GM19468 (cell line): ENCODE results near the gene ACTR6.
"Not testable (repeated sequence)": the region's sequence is repeated elsewhere in the genome, so short reads cannot be mapped to it uniquely, and the experiment has no call there.

Source experiments
- ATAC-seq: cut with Tn5 transposase; IDR thresholded peaks from one replicate; pipeline ENCODE4 v1.9.1; 2021; ENCODE audit warnings: mild to moderate bottlenecking, moderate library complexity, moderate number of reproducible peaks; ENCODE audit not compliant: unreplicated experiment; ENCODE audit errors: extremely low read depth

The ACTR6 gene

DNA sequence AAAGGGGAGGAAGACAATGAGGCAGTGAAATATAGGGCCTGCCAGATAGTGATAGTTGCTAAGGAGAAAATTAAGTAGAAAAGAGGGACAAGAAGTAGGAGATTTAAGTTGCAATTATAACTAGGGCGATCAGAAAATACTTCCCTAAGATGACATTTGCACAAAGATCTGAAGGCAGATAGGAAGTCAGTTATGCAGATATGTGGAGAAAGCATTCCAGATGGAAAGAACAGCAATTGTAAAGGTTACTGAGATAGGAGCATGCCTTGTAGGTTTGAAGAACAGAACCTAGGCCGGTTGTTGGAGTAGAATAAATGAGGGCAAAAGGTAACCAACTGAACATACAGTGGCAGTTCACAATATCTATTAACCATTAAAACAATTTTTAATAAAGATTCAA lies 21.4 kb upstream of the ACTR6 start:
- ATAC-seq: no peak

- no peak for ATAC-seq
Observed at GRCh38 chr12:100184549-100185145, 16.0 kb upstream of the ACTR6 start.

DNA sequence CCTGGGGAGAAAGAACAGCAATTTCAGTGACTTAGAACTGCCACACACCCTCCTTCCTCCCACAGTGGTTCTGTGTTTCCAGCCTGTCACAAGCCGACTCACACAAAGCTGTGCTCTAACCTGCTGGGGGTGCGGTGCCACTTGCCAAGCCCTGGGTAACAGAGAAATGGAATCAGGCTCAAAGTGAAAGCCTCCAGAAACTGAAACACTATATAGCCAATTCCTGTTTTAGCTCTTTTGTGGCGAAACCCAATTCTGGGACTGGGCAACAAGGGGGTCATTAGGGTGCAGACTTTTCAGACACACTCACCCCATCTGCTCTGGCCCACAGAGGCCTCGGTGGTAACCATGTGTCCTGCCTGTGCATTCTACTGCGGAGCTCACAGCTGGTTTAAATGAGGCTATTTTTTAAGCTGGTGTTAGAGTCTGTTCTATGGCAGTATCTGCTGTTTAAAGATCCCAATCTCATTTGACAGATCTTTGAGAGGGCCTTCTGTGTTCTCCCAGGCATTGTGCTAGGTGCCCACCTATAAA lies 15.2 kb upstream of the ACTR6 start:
- ATAC-seq: peak; percentile 77

DNA sequence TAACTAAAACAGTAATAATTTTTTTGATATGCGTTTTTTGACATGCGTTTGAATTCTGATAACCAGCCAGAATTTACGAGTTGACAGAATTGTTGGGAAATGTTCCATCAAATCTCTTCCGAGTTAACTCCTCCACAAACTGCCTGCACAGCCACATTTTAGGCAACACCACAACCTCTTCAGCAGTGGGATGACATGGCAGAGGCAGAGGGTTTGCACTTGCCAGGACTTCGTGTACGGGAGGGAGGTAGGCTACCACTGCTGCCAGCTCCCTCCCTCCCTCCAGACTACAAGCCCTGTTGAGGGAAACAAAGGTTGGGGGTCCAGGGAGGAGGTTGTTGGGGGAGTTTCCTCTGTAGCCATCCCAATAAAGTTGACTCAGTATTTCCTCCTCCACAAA lies 14.5 kb upstream of the ACTR6 start:
- ATAC-seq: no peak

DNA sequence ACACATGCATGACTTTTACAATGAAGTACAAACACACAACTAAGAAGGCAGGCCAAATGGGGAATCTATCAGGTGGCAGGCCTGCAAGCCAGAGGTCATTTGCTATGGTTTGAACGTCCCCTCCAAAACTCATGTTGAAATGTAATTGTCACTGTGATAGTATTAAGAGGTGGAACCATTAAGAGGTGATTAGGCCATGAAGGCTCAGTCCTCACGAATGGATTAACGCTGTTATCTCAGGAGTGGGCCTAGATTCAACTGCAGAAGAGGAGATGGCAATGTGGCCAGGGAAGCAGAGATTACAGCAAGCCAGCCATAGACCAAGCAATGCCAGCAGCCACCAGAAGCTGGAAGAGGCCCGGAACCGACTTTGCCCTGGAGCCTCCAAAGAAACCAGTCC lies 13.5 kb upstream of the ACTR6 start:
- no peak for ATAC-seq

GRCh38 chr12:100187857-100188519 lies 12.6 kb upstream of the ACTR6 start:
- ATAC-seq: no peak

GRCh38 chr12:100188888-100189635 lies 11.6 kb upstream of the ACTR6 start:
- ATAC-seq: not testable (repeated sequence)

DNA sequence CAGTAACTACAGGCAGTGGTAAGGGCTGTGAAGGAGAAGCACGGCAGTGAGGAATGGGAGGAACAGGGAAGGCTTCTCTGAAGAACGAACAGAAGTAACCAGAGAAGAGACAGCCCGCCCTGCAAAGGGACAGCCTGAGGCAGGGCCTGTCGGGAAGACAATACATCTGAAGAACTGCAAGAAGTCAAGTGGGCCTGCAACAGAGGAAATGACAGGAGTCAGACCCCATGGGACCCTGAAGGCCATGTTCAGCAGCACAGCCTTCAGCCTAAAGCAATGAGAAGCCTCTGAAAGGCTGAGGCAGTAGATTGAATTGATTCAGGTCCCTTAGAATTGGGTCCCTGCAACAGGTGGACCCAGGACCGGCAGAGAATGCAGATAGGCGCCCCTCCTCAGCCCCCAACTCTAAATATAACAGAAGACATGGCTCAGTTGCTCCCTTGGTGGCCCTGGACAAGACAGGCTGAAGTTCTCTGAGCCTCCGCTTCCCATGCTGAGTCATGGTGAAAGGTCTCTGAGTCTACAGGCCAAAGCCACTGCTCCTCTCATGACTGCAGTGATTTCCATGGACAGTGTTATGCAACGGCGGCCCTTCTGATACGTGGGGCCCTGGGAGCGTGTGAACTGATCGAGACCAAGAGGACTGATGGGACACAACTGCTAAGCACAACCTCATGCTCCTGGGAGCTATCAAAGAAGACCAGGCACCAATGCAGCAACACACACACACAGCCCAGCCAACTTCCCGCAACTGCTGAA lies 10.8 kb upstream of the ACTR6 start:
- no peak for ATAC-seq

DNA sequence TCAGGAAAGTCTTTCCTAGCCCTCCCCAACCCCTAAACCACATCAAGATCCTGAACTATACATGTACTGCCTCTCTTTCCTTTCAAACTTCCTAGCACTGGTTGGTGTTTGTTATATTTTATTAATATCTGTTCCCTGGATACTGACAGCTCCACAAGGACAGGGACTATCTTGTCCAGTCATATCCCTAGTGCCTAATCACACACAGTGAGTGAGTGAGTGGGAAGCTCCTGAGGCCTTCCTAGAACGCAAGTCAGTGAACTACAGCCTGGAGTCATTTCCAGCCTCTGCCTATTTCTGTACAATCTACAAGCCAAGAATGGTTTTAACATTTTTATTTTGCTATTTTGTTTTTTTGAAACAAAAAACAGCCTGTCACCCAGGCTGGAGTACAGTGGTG lies 7.5 kb upstream of the ACTR6 start:
- no peak for ATAC-seq

DNA sequence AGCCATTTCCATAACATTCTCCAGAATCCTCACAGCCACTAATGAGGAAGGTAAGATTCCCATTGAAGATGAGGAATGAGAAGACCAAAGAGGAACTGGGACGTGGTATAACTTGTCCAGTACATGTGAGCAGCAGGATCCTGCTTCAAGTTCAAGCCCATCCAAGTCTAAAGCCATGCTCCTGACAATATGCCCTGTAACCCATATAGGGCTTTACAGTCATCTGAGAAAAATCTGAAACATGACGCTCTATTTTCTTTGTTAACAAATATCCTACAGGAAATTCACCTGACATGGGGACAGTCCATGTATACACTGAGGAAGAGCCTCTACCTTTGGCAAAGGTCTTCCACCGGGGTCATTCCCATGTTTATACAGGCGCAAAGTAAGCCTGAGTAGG lies 3.1 kb upstream of the ACTR6 start:
- no peak for ATAC-seq

DNA sequence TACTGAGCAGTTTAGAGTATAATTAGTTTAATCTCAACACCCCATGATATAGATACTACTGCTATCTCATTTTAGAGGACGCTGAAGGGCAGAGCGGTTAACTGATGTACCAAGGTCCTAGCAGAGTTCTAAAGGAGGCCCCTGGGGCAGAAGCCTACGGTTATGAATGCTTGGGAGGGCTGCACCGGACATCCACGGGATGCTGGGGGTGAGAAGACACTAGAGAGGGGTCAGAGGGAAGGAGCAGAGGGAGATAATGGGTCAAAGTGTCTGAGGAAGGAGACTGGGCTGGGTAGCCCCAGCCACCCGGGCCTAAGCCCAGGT lies 1.6 kb upstream of the ACTR6 start:
- no peak for ATAC-seq

- peak; percentile 68 for ATAC-seq
Observed at GRCh38 chr12:100199347-100200149, 1.1 kb upstream of the ACTR6 start.

GRCh38 chr12:100201604-100202423 lies 1.2 kb downstream of the ACTR6 start:
- ATAC-seq: no peak

GRCh38 chr12:100207311-100207710 lies 6.7 kb downstream of the ACTR6 start:
- ATAC-seq: no peak

DNA sequence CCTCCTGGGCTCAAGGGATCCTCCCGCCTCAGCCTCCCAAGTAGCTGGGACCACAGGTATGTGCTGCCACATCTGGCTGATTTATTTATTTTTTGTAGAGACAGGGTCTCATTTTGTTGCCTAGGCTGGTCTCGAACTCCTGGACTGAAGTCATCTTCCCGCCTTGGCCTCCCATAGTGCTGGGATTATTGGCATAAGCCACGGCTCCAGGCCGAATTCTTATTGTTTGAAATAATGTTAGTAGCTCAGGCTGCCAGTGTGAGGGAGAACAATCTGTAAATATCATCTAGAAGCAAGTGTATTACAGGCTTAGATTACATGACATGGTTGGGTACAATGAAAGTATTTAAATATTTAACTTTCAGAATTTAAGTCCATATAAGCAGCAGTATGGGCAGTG lies 8.2 kb downstream of the ACTR6 start:
- ATAC-seq: no peak

- ATAC-seq: no peak
Observed at GRCh38 chr12:100211698-100212097, 11.1 kb downstream of the ACTR6 start.

DNA sequence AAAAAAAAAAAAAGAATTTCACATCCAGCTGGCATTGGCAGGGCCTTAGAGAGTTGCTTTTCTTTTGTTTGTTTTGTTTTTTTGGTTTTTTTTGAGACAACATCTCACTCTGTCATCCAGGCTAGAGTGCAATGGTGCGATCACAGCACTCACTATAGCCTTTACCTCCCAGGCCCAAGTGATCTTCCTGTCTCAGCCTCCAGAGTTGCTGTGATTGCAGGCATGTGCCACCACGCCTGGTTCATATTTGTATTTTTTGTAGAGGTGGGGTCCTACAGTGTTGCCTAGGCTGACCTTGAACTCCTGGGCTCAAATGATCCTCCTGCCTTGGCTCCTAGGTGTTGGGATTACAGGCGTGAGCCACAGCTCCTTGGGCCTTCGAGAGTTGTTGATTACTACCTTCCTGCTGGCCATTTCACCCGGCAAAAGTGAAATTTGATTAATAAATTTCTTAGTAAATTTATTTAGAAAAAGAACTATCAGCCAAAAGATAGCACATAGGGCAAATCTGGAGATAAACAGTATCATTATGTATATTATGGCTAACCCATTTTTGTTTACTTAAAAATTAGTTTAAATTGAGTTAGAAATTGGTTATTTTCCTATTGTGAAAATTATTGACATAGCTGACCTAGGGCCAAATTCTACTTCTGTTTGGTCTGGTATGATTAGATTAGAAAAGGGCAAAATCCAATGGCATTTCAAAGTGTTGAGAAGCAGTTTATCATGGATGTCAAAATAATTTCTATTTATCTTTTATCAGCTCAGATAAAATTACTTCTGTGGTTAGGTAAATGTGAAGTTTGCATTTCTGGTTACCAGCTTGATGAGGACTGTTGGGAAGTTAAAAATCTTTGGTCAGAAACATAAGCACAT lies 12.6 kb downstream of the ACTR6 start:
- no peak for ATAC-seq

DNA sequence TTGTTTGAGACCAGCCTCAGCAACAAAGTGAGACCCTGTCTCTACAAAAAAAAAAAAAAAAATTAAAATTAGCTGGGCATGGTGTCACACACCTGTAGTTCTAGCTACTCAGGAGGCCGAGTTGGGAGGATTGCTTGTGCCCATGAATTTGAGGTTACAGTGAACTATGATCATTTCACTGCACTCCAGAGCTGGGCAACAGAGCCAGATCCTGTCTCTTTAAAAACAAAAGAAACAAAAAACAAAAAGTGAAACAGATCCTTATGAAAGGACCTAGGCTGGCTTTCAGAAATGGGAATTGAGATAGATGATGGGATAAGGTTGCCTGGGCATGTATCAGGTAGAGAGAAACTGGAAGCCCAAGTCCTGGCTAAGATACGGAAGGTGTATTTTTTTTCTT lies 13.9 kb downstream of the ACTR6 start:
- ATAC-seq: no peak
